ENCODE data around the gene NAPA.
"Not testable (repeated sequence)": the region's sequence is repeated elsewhere in the genome, so short reads cannot be mapped to it uniquely, and the experiment has no call there.

Gene NAPA

GRCh38 chr19:47490031-47490430, 24.8 kb downstream of the NAPA start:
- no peaks in the 10 kb centered on the region for H3K9me3 ChIP-seq (replicated peaks; ENCODE audit: low read length)
- H3K9ac ChIP-seq (ENCODE audit: low read depth, low read length), result no peak overlapping the region
- peaks cover 7% of the 10 kb centered on the region for H3K4me1 ChIP-seq (ENCODE audit: control insufficient read depth, insufficient read depth, low read length)
- no peak overlapping the region for H3K4me2 ChIP-seq (ENCODE audit: low read length)
- H3K4me3 ChIP-seq (ENCODE audit: low read length), result no peak overlapping the region
- no peaks in the 10 kb centered on the region for H3K27me3 ChIP-seq (ENCODE audit: control insufficient read depth, insufficient read depth, low read length)
- peaks cover 66% of the 10 kb centered on the region for H3K36me3 ChIP-seq (ENCODE audit: insufficient read depth, low read length)

- Histone ChIP-seq H3K9me3 (replicated peaks; ENCODE audit: low read length) (no peaks in the 10 kb centered on the region), H3K4me3 (ENCODE audit: low read length) (no peak overlapping the region), H3K4me1 (ENCODE audit: control insufficient read depth, insufficient read depth, low read length) (peaks cover 7% of the 10 kb centered on the region), H3K9ac (ENCODE audit: low read depth, low read length) (no peak overlapping the region), H3K4me2 (ENCODE audit: low read length) (no peak overlapping the region), H3K36me3 (ENCODE audit: insufficient read depth, low read length) (peaks cover 66% of the 10 kb centered on the region), H3K27me3 (ENCODE audit: control insufficient read depth, insufficient read depth, low read length) (no peaks in the 10 kb centered on the region)
Observed at GRCh38 chr19:47489072-47489914, 25.6 kb downstream of the NAPA start.

- no peak overlapping the region for H3K9ac ChIP-seq (ENCODE audit: low read depth, low read length)
- H3K4me1 ChIP-seq (ENCODE audit: control insufficient read depth, insufficient read depth, low read length), result peaks cover 11% of the 10 kb centered on the region
- no peaks in the 10 kb centered on the region for H3K27me3 ChIP-seq (ENCODE audit: control insufficient read depth, insufficient read depth, low read length)
- no peak overlapping the region for H3K4me3 ChIP-seq (ENCODE audit: low read length)
- no peaks in the 10 kb centered on the region for H3K9me3 ChIP-seq (replicated peaks; ENCODE audit: low read length)
- peaks cover 59% of the 10 kb centered on the region for H3K36me3 ChIP-seq (ENCODE audit: insufficient read depth, low read length)
- H3K4me2 ChIP-seq (ENCODE audit: low read length), result no peak overlapping the region
Observed at GRCh38 chr19:47487551-47488515, 27.0 kb downstream of the NAPA start.

GRCh38 chr19:47486900-47487299, 28.0 kb downstream of the NAPA start:
- Histone ChIP-seq H3K4me3 (ENCODE audit: low read length) (no peak overlapping the region), H3K9me3 (replicated peaks; ENCODE audit: low read length) (no peaks in the 10 kb centered on the region), H3K4me2 (ENCODE audit: low read length) (no peak overlapping the region), H3K4me1 (ENCODE audit: control insufficient read depth, insufficient read depth, low read length) (peaks cover 11% of the 10 kb centered on the region), H3K27me3 (ENCODE audit: control insufficient read depth, insufficient read depth, low read length) (no peaks in the 10 kb centered on the region), H3K36me3 (ENCODE audit: insufficient read depth, low read length) (peaks cover 50% of the 10 kb centered on the region), H3K9ac (ENCODE audit: low read depth, low read length) (no peak overlapping the region)

GRCh38 chr19:47486220-47486619, 28.6 kb downstream of the NAPA start:
- not testable (repeated sequence) for H3K4me3 ChIP-seq (ENCODE audit: low read length); H3K9ac ChIP-seq (ENCODE audit: low read depth, low read length); H3K9me3 ChIP-seq (replicated peaks; ENCODE audit: low read length); H3K4me2 ChIP-seq (ENCODE audit: low read length); H3K27me3 ChIP-seq (ENCODE audit: control insufficient read depth, insufficient read depth, low read length)
- peaks cover 45% of the 10 kb centered on the region for H3K36me3 ChIP-seq (ENCODE audit: insufficient read depth, low read length)
- peaks cover 11% of the 10 kb centered on the region for H3K4me1 ChIP-seq (ENCODE audit: control insufficient read depth, insufficient read depth, low read length)

- Histone ChIP-seq H3K9ac (ENCODE audit: low read depth, low read length) (no peak overlapping the region), H3K9me3 (replicated peaks; ENCODE audit: low read length) (no peaks in the 10 kb centered on the region), H3K27me3 (ENCODE audit: control insufficient read depth, insufficient read depth, low read length) (no peaks in the 10 kb centered on the region), H3K4me3 (ENCODE audit: low read length) (no peak overlapping the region), H3K4me2 (ENCODE audit: low read length) (no peak overlapping the region), H3K36me3 (ENCODE audit: insufficient read depth, low read length) (peaks cover 35% of the 10 kb centered on the region), H3K4me1 (ENCODE audit: control insufficient read depth, insufficient read depth, low read length) (peaks cover 11% of the 10 kb centered on the region)
Observed at GRCh38 chr19:47485210-47485609, 29.7 kb downstream of the NAPA start.

- Histone ChIP-seq H3K9me3 (replicated peaks; ENCODE audit: low read length) (no peaks in the 10 kb centered on the region), H3K27me3 (ENCODE audit: control insufficient read depth, insufficient read depth, low read length) (no peaks in the 10 kb centered on the region), H3K4me1 (ENCODE audit: control insufficient read depth, insufficient read depth, low read length) (peaks cover 6% of the 10 kb centered on the region), H3K9ac (ENCODE audit: low read depth, low read length) (peak within 1 kb of the TSS; percentile 93), H3K4me3 (ENCODE audit: low read length) (peak within 1 kb of the TSS; percentile 88), H3K4me2 (ENCODE audit: low read length) (peak within 1 kb of the TSS; percentile 94), H3K36me3 (ENCODE audit: insufficient read depth, low read length) (peaks cover 23% of the 10 kb centered on the region)
Observed at GRCh38 chr19:47483800-47484690, 30.8 kb downstream of the NAPA start, which contains the start of gene KPTN. KPTN (minus strand) TSS chr19:47484219; CDS start chr19:47484160, 59 bp downstream.

GRCh38 chr19:47483200-47483599, 31.7 kb downstream of the NAPA start:
- H3K9me3 ChIP-seq (replicated peaks; ENCODE audit: low read length), result no peaks in the 10 kb centered on the region
- H3K4me1 ChIP-seq (ENCODE audit: control insufficient read depth, insufficient read depth, low read length), result peaks cover 3% of the 10 kb centered on the region
- H3K4me3 ChIP-seq (ENCODE audit: low read length), result peak overlapping the region; percentile 88
- no peaks in the 10 kb centered on the region for H3K27me3 ChIP-seq (ENCODE audit: control insufficient read depth, insufficient read depth, low read length)
- H3K4me2 ChIP-seq (ENCODE audit: low read length), result peak overlapping the region; percentile 94
- H3K9ac ChIP-seq (ENCODE audit: low read depth, low read length), result no peak overlapping the region
- H3K36me3 ChIP-seq (ENCODE audit: insufficient read depth, low read length), result peaks cover 21% of the 10 kb centered on the region

- Histone ChIP-seq H3K4me2 (ENCODE audit: low read length) (no peak overlapping the region), H3K4me3 (ENCODE audit: low read length) (no peak overlapping the region), H3K4me1 (ENCODE audit: control insufficient read depth, insufficient read depth, low read length) (peaks cover 3% of the 10 kb centered on the region), H3K36me3 (ENCODE audit: insufficient read depth, low read length) (peaks cover 6% of the 10 kb centered on the region), H3K9me3 (replicated peaks; ENCODE audit: low read length) (no peaks in the 10 kb centered on the region), H3K9ac (ENCODE audit: low read depth, low read length) (no peak overlapping the region), H3K27me3 (ENCODE audit: control insufficient read depth, insufficient read depth, low read length) (no peaks in the 10 kb centered on the region)
Observed at GRCh38 chr19:47481460-47482052, 33.3 kb downstream of the NAPA start.

GRCh38 chr19:47480658-47481057, 34.2 kb downstream of the NAPA start:
- H3K4me3 ChIP-seq (ENCODE audit: low read length), result no peak overlapping the region
- no peak overlapping the region for H3K9ac ChIP-seq (ENCODE audit: low read depth, low read length)
- H3K4me2 ChIP-seq (ENCODE audit: low read length), result peak overlapping the region; percentile 28
- no peaks in the 10 kb centered on the region for H3K27me3 ChIP-seq (ENCODE audit: control insufficient read depth, insufficient read depth, low read length)
- no peaks in the 10 kb centered on the region for H3K9me3 ChIP-seq (replicated peaks; ENCODE audit: low read length)
- peaks cover 3% of the 10 kb centered on the region for H3K4me1 ChIP-seq (ENCODE audit: control insufficient read depth, insufficient read depth, low read length)
- peaks cover 5% of the 10 kb centered on the region for H3K36me3 ChIP-seq (ENCODE audit: insufficient read depth, low read length)

Data from skeletal muscle satellite cell (primary cell).